GM12872 (cell line): Measurements from ENCODE around the gene AHCTF1.

Experiments used
- CTCF ChIP-seq: IDR thresholded peaks from 3 replicates; pipeline ENCODE4 v1.5.1; 2011; ENCODE audit warnings: low read depth, mild to moderate bottlenecking, low read length, moderate library complexity; ENCODE audit not compliant: insufficient read depth

Gene AHCTF1

DNA sequence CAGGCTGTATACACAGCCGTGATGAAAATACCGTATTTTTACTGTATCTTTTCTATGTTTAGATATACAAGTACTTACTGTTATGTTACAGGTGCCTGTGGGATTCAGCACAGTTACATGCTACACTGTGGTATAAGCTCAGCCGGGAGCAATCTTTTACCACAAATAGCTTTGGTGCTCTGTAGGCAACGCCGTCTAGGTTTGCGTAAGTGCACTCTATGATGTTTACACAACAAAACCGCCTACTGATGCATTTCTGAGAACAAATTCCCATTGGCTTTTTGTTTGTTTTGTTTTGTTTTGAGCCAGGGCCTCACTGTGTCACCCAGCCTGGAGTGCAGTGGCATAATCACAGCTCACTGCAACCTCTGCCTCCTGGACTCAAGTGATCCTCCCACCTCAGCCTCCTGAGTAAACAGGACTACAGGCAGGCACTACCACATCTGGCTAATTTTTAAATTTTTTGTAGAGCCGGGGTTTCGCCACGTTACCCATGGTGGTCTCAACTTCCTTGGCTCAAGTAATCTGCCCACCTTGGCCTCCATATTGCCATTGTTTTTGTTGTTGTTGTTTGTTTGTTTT, 126.5 kb downstream of the AHCTF1 start:
- no peak for TF ChIP-seq CTCF

GRCh38 chr1:246803883-246804282, 127.9 kb downstream of the AHCTF1 start:
- TF ChIP-seq CTCF = no peak

DNA sequence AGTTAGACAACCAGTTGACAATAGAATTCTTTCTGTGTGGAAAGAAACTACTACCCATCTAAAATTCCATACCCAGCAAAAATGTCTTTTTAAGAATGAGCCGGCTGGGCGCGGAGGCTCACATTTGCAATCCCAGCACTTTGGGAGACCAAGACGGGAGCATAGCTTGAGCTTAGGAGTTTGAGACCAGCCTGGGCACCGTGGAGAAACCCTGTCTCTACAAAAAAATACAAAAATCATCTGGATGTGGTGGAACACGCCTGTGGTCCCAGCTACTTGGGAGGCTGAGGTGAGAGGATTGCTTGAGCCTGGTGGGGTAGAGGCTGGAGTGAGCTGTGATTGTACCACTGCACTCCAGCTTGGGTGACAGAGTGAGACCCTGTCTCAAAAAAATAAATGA, 128.4 kb downstream of the AHCTF1 start:
- no peak for TF ChIP-seq CTCF

DNA sequence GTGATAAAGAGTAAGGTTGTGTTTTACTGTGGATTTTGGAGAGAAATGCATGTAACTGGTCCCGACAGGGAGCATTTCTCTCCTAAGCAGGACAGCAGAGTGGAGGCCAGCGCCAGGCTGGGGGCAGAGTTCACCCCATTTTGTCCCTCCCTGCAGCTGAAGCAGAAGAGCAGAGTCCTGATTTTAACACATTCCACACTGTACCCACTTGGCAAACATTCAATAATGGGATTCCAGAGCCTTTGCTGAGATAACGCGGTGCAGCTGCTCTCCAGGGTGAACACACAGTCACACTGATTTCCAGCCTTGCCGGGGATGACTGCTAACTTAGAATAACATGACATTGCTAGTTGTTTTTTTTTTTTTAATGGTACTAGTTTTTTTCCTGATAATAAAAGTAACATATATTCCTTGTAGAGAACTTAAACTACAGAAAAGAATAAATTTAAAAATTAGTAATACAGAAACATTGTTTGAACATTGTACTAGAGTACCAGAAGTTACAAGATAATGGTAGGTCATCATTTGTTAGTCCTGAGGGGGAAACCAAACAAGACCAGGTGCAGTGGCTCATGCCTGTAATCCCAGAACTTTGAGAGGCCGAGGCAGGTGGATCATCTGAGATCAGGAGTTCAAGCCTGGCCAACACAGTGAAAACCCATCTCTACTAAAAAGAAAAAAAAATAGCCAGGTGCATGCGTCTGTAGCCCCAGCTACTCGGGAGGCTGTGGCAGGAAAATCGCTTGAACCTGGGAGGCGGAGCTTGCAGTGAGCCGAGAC, 130.3 kb downstream of the AHCTF1 start:
- TF ChIP-seq CTCF = no peak

- no peak for TF ChIP-seq CTCF
These were observed 131.0 kb downstream of the AHCTF1 start for GRCh38 chr1:246800756-246801155.

- no peak for TF ChIP-seq CTCF
These were observed 131.4 kb downstream of the AHCTF1 start for GRCh38 chr1:246800356-246800755.

DNA sequence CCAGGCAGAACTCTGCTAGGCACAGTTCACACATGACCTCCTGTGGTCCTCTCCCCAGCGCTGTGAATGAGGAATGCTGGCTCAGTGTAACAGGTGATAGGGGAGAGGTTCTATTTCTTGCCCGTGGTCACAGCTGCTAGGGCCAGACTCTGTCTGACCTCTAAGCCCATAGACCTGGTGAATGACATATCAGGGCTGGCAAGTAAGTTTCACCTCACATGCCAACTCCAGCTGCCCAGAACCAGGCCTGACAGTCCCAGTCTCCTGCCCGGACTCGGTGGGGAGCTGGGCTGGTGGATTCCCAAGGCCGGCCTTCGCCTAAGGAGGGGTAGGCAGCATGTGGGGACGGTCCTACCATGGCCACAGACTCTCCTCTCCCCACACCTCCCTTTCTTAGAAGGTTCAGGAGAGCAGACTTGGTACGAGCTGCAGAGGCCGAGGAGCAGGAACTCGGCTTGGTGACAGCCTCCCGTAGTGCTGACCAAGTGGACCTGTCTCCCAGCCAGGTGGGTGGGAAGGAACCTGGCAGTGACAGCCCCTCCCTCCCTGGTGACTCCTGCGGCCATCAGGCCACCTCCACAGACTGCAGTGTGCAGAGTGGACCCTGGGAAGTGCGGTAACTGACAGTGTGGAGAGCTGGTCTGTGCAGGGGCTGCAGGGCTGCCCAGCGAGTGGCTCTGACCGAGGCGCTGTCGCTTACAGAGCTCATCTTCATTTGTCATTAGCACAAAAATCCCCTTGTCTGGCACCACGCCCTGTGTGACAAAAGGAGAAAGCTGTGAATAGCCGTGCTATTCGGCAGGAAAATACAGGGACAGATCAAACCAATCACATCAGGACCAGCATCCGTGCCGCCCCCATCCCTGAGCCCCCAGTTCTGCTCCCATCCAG, 132.9 kb downstream of the AHCTF1 start:
- no peak for TF ChIP-seq CTCF
